Head of caudate nucleus (tissue), 42 donors: Measurements from ENCODE around the gene POR.

Experiments used
- DNase-seq, 42 donors: peaks; one replicate each; pipeline versions ENCODE4 v3.0.0 to v3.0.0-alpha.2; 2020 to 2021; ENCODE audit warnings: mixed read lengths in 7 of 42
- intact Hi-C: fragments of 100-400 bp; cut with DNase I; formaldehyde crosslinking; loops from one replicate; pipeline ENCODE4 v1.15.0; 2022

The POR gene

DNA sequence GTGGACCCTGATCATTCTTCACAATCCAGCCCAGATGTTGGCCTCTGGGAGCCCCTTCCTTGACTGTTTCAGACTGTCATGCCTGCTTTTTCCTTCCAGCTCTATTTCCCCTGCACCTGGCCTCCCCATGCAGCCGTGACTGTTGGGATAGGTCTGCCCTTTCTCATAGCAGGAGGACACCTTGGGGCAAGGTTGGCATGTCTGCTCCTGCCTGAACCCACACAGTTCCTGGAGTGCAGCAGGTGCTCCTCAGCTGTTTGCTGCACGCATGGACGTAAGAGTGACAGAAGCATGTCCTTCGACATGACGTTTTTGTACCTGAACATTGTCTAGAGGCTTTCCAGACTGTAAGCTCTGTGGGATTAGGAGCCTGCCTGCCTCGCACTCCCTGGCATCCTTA, 24.0 kb downstream of the POR start:
- intact Hi-C loops, result no loop called here
- no peak for DNase-seq

DNA sequence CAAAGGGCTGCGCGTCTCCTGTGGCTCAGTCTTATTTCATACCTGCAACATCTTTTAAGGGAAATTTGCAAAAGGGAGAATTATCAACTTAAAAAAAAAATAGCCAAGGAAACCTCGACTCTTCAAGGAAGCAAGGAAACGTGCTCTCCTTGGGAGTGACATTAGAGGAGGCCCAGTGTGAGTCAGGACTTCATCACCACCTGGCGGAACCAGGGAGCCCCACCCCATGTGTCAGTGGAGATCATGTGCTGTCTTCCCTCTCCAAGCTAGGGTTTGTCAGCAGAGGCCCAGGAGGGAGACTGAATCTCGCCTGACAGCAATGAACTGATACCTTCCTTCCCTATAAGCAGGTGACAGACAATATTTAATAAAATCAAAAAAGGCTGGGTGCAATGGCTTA, 28.9 kb downstream of the POR start:
- intact Hi-C loops, result no loop called here
- peak in 2 of 42 donors; percentile 27 to 53 for DNase-seq

- DNase-seq, result no peak
- intact Hi-C loops, result no loop called here
Observed at GRCh38 chr7:75944507-75944906, 29.6 kb downstream of the POR start.

DNA sequence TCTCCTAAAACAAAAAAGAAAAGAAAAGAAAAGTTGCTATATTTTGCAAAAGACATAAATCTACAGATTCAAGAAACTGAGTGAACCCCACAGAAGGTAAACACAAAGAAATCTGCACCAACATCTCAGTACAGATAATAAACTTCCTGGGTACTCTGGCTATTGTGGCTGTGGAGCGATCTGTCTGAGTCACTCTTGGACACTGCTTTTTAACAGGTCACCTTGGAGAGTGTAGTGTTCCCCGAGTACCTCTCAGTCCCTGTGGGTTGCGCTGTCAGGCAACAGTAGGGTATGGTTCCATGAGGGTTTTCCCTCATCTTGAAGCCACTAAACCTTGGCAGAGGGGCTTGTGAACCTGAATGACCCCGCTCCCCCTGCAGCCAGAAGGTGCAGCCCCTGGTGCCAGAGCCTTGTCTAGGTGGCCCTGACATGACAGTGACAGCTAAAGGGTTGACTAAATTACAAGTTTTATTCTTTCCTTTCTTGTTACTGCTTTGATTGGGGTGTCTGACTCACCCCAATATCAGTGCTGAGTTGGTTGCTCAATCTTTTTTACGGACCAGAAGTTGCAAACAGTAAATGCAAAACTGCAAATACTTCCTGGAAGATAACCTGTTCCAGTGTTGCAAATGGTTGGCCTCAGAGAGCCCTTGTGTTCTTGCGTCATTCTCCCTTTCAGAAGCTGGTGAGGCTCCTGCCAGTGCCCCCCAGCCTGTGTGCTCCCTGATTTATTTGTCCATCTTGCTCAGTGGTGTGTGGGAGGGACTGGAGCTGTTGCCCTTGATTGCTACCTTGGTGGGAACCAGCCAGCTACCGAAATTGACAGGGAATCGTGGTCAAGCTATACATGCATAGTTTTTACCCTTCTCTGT, 30.6 kb downstream of the POR start:
- intact Hi-C loops, result no loop called here
- DNase-seq, result no peak

DNA sequence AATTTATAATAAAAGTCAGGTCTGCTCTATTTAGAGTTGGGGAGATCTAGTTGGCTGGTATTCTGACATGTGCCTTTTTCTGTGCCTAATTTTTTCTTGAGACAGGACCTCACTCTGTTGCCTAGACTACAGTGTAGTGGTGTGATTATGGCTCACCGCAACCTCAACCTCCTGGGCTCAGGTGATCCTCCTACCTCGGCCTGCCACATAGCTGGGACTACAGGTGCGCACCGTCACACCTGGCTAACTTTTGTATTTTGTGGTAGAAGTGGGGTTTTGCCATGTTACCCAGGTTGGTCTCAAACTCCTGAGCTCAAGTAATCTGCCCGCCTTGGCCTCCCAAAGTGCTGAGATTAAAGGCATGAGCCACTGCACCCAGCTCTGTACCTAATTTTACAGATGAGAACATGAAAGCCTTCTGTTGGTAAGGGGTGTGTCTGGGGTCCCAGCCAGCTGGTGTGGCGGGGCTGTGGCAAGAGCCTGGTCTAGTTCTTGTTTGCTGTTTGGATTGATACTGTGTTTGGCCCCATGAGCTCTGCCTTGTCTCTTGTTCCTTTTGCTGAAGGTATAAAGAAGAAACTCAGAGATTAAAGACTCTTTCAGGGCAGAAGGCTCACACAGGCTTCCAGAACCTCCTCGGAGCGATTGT, 31.4 kb downstream of the POR start:
- intact Hi-C loops, result no loop called here
- no peak for DNase-seq

DNA sequence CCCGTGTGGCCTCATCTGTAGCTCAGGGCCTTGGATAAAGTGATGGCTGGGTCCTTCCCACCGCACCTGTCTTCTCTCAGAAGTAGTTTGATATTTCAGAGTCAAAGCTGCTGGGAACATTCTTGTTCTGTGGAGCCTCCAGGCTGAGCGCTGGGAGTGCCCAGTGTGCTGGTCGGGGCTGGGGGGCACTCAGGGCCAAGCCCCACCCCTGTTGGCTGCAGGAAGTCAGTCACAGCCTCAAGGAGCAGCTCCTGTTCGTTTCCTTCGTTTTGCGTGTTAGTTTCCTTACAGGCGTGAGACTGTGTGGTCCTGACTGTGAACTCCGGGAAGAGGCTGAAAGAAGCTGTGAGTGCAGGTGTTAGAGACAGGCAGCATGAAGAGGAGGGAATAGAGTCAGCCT, 33.2 kb downstream of the POR start:
- no peak for DNase-seq
- intact Hi-C loops, result no loop called here

DNA sequence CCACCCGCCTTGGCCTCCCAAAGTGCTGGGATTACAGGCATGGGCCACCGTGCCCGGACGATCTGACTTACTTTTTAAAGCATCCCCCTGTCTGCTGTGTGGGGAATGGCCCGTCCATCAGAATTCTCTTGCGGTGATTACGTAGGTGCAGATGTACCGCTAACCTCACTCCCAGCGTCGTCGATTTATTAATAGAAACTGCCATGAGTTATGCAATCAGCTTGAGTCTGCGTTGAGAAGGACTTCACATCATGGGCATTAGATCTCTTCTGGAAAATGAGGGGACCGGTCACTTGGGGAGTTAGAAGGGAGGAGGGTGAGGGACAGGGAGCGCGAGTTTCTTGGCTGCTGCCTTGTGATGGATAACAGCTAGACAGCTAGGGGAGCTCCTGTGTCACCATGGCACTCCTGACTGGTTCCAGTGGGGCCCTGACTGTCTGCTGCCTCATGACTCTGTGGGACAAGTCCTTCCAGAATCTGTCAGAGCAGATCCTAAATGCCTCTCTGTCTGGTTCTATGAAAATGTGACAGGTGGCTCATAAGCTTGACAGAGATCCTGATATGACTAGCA, 35.2 kb downstream of the POR start:
- no peak for DNase-seq
- intact Hi-C loops, result no loop called here

GRCh38 chr7:75951506-75951905, 36.6 kb downstream of the POR start:
- intact Hi-C loops, result no loop called here
- peak in 1 of 42 donors; percentile 74 for DNase-seq

DNA sequence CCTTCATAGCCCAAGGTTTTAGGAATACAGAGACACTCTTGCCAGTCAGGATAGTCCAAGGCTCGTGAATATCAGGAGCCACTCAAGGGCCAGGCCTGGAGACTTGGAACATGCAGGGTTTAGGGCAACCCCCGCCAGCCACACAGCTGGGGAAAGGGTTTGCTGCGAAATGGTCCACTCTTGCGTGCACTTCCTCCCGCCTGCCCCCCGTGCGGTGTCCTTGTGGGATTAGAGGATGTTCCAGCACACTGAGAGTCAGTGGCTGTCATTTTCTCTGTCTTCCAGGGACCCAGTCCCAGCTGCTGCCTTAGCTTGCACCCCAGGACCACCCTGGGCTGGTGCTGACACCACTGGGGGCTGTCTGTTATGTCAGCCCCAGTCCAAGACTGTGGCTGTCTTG, 38.5 kb downstream of the POR start:
- intact Hi-C loops, result no loop called here
- DNase-seq, result no peak

DNA sequence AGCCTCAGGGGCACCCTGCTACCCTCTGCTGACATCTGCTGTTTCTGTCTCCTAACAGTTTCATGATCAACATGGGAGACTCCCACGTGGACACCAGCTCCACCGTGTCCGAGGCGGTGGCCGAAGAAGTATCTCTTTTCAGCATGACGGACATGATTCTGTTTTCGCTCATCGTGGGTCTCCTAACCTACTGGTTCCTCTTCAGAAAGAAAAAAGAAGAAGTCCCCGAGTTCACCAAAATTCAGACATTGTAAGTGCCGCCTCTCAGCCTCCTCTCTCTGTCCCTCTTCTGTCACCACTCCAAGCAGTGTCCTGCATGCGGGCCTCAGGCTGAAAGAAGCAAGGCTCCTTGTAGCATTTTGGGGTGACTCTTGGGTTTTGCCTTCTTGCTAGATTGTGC, 39.0 kb downstream of the POR start:
- intact Hi-C loops, result no loop called here
- DNase-seq, result no peak

DNA sequence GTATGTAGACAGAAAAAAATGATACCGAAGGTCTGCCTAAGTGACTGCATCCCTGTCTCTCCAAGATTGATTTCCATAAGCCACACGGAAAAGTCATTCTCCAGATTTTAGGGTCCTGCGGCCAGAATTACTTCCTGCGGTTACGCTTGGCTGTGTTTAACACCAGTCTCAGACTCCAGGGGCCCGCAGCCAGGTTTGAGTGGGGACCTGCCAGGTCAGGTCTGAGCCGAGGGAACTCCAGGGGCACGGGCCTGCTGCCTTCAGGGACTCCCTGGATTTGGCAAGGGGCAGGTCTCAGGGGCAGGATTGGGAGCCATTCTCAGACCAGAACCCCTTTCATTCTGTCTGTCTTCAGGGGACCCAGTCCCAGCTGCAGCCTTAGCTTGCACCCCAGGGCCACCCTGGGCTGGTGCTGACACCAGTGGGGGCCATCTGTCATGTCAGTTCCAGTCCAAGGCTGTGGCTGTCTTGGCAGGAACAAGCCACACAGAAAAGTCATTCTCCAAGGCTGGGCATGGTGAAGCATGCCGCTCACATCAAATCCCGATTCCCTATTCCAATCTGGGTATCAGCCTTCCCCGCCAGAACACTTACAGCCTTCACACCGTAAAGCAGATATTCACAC, 40.5 kb downstream of the POR start:
- no peak for DNase-seq
- intact Hi-C loops, result no loop called here

GRCh38 chr7:75957021-75957736, 42.2 kb downstream of the POR start:
- peak in 13 of 42 donors; percentile 31 to 69 (median 49) for DNase-seq
- intact Hi-C loops, result no loop called here

DNA sequence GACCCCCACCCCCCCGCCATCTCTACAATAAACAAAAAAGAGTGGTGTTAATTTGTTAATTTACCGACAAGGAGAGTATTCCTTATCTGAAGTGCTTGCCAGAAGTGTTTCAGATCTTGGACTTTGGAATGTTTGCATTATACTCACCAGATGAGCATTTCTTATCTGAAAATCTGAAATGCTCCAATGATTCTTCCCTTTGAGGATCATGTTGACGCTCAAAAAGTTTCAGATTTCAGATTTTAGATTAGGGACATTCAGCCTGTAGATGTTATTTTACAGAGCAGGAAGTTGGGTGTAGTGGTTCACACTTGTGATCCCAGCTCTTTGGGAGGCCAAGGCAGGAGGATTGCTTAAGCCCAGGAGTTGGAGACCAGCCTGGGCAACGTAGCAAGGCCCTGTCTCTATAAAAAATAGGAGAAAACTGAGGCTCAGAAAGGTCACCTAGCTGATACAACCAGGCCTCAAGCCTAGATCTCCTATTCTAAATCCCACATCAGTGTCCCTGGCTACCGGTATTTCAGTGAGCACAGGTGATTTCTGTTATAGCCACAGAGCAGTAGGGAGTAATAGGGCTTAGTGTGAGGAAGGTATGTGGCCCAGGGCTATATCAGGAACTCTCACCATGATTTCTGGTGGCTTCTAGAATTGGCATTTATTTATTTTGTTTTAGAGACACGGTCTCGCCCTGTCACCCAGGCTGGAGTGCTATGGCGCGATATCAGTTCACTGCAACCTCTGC, 44.0 kb downstream of the POR start:
- intact Hi-C loops, result no loop called here
- no peak for DNase-seq

DNA sequence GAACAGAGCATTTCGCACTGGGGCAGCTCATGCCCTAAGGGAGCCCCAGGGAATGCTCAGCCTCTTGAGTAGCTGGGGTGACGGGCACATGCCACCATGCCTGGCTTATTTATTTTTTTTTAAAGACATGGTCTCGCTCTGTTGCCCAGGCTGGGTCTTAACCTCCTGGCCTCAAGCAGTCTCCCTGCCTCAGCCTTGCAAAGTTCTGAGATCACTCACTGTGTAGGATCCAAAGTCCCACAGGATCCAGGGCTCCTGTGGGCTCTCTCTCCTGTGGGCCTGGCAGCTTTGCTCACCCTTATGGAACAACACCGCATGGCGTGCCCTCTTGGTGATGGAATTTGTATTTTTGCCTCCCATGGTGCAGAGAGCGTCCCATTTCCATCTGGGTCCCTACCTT, 45.4 kb downstream of the POR start:
- DNase-seq, result no peak
- intact Hi-C loops, result no loop called here

- DNase-seq, result no peak
- intact Hi-C loops, result no loop called here
Observed at GRCh38 chr7:75961218-75961617, 46.3 kb downstream of the POR start.

GRCh38 chr7:75962607-75963380, 47.8 kb downstream of the POR start:
- DNase-seq, result peak in 16 of 42 donors; percentile 40 to 73 (median 55)
- intact Hi-C loops, result no loop called here

DNA sequence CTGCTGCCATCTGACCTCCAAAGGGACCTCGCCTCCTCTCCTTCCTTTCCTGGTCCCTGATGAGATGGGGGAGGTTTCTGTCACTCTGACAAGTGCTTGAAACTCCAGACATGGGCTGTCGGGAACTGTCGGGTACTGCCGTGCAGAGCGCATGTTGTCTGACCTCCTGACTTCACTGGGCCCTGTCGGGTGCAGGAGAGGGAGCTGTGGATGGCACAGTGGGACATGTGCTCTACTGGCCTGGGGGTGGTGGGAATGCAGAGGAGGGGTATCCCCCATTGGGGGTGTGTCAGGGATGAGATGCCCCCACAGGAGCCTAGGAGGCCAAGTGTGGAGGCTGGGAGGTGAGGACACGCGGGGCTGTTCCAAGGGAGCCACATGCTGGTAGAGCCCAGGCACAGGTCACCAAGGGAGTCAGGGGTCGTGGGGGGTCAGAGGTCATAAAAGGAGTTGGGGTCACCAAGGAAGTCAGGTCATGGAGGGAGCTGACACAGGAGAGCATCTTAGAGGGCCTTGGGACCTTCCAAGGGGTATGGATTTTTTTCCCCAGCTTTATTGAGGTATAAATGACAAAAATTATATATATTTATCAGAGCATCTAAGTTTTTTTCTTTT, 48.5 kb downstream of the POR start:
- no peak for DNase-seq
- intact Hi-C loops, result no loop called here

- no peak for DNase-seq
- intact Hi-C loops, result no loop called here
Observed at GRCh38 chr7:75965617-75966016, 50.7 kb downstream of the POR start.
